Retinal pigment epithelial cell (primary cell): ENCODE measurements around the gene CNR2.

Experiments
- DNase-seq: peaks from one replicate; pipeline ENCODE4 v3.0.0-alpha.2; 2010; ENCODE audit warnings: low read depth
- H3K4me3 ChIP-seq: 2 replicates; pipeline ENCODE4 v1.5.1; 2011; ENCODE audit warnings: mild to moderate bottlenecking, low read length, control low read depth, moderate library complexity
- CTCF ChIP-seq: conservative IDR thresholded peaks from 2 replicates; pipeline ENCODE4 v1.5.1; 2011; ENCODE audit warnings: low read depth, low read length, control low read depth, inconsistent platforms

Gene CNR2

GRCh38 chr1:23899070-23899469 is 14.1 kb downstream of the CNR2 start:
- DNase-seq = no peak
- no peak for TF ChIP-seq CTCF
- H3K4me3 ChIP-seq = no peak overlapping the region

GRCh38 chr1:23897083-23897482 is 16.1 kb downstream of the CNR2 start:
- DNase-seq = no peak
- no peak for TF ChIP-seq CTCF

GRCh38 chr1:23896491-23896890 is 16.7 kb downstream of the CNR2 start:
- no peak overlapping the region for H3K4me3 ChIP-seq
- no peak for TF ChIP-seq CTCF
- DNase-seq = no peak

More at GRCh38 chr1:23897083-23897482, 16.1 kb downstream of the CNR2 start:
- no peak overlapping the region for H3K4me3 ChIP-seq

- DNase-seq = no peak
- TF ChIP-seq CTCF = no peak
- H3K4me3 ChIP-seq = no peak overlapping the region
These were observed 17.2 kb downstream of the CNR2 start for GRCh38 chr1:23895993-23896392.

GRCh38 chr1:23895082-23895481 is 18.1 kb downstream of the CNR2 start:
- DNase-seq = no peak
- TF ChIP-seq CTCF = no peak
- H3K4me3 ChIP-seq = no peak overlapping the region

GRCh38 chr1:23889074-23889473 is 24.1 kb downstream of the CNR2 start:
- DNase-seq = no peak
- TF ChIP-seq CTCF = no peak
- no peak overlapping the region for H3K4me3 ChIP-seq

- DNase-seq = no peak
- no peak overlapping the region for H3K4me3 ChIP-seq
- TF ChIP-seq CTCF = no peak
These were observed 27.9 kb downstream of the CNR2 start for GRCh38 chr1:23885222-23885621.
